Measurements from ENCODE around the gene TCHHL1. TPM values are rescaled to one million over a fixed set of nuclear protein-coding genes. Genes with fewer than 3 reads are reported as not detected.
A peak's percentile ranks its signal among the peaks of the same experiment; 100 is the strongest.

The TCHHL1 gene
- total RNA-seq, 4 donors from 2014 or later, result not detected

DNA sequence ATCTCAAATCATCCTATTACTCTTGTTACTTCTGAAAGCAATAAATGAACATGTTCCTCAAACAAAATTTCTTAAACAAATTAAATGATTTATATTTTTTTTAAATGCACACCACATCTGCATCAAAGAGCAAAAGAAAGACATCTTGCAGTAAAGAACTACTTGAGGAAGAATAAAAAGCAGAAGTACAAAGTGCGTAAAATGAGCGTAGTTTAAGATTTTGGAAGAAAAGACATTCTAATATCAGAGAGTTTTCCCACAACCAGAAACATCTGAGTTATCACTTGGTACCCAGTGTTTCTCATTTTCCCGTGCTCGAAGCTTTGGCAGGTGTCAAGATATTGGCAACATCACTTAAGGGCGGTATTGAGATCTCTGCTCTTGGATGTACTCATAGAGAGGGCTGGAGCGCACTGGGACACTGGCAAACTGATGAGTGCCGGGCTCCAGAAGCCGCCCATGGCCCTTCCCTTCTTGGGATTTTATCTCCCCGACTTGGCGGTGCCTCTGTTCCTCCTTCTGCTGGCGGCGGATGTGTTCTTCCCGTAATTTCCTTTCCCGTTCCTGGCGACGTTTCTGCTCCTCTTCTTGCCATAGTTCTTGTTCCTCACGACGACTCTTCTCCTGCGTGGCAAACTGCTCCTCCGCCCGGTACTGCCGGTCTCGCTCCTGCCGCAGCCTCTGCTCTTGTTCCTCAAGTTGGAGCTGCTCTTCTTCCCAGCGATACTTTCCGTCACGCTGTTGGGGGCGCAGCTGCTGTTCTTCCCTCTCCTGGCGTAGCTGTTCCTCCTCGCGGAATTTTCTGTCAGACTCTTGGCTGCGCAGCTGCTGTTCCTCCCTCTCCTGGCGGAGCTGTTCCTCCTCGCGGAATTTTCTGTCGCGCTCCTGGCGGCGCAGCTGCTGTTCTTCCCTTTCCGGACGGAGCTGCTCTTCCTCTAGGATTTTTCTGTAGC is 18.4 kb upstream of the TCHHL1 start:
- H3K27me3 ChIP-seq, result peaks cover 100% of the 10 kb centered on the region
- H3K4me3 ChIP-seq, result peak overlapping the region in 3 of 4 donors; percentile 12 to 55 (median 19)
- no peaks in the 10 kb centered on the region for H3K36me3 ChIP-seq
- in situ Hi-C loops (cut with MboI; ENCODE audit: low pct_ligation_motif_present in 1 of 4, low pct_unique_long_range_greater_than_20kb in 1 of 4, low sequenced_read_pairs in 3 of 4), result no loop called here
- TF ChIP-seq POLR2A (IDR thresholded peaks at IDR 0.05), result no peak
- TF ChIP-seq CTCF (IDR thresholded peaks at IDR 0.05), result no peak
- TF ChIP-seq EP300 (IDR thresholded peaks at IDR 0.05; ENCODE audit: low read depth), result no peak
- no peak for TF ChIP-seq POLR2AphosphoS5 (IDR thresholded peaks at IDR 0.05)
- 34 to 40% methylated on average over 12 to 41 of the region's 41 CpGs for WGBS, 2 donors (ENCODE audit: low coverage in 1 of 2)
- no peak for DNase-seq
- no peak overlapping the region for H3K27ac ChIP-seq
- H3K9me3 ChIP-seq, result peaks cover 0 to 8% of the 10 kb centered on the region in 2 donors
- intact Hi-C loops (cut with DNase I; ENCODE audit: low total_unique reads), result no loop called here
- H3K4me1 ChIP-seq, result peaks cover 13 to 53% (median 40%) of the 10 kb centered on the region in 4 donors

DNA sequence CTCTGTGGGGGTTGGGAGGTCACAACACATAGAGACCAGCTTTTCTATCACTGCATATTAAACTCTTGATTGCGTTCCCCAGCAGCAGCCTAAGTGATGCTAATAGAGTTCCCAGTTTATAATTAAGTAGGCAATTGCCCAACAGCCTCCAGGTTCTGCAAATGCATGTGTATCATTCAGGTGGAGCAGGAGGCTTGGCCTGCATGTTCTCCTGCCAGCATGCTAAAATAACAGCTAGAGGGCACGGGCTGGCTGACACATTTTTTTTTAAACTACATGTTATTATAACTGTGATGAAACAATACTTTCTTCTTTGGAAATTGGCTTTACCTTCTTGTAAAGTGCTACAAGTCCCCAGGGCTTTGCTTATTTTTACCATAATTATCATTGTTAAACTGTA is 16.0 kb upstream of the TCHHL1 start:
- in situ Hi-C loops (cut with MboI; ENCODE audit: low pct_ligation_motif_present in 1 of 4, low pct_unique_long_range_greater_than_20kb in 1 of 4, low sequenced_read_pairs in 3 of 4), result no loop called here
- WGBS, 2 donors (ENCODE audit: low coverage in 1 of 2), result 20 to 42% methylated on average over 2 of the region's 2 CpGs
- TF ChIP-seq POLR2AphosphoS5 (IDR thresholded peaks at IDR 0.05), result no peak
- TF ChIP-seq POLR2A (IDR thresholded peaks at IDR 0.05), result no peak
- no peak for TF ChIP-seq CTCF (IDR thresholded peaks at IDR 0.05)
- no peak for TF ChIP-seq EP300 (IDR thresholded peaks at IDR 0.05; ENCODE audit: low read depth)
- intact Hi-C loops (cut with DNase I; ENCODE audit: low total_unique reads), result no loop called here
- Histone ChIP-seq H3K36me3 (no peaks in the 10 kb centered on the region), H3K27me3 (peaks cover 97% of the 10 kb centered on the region), H3K9me3 (peaks cover 0 to 8% of the 10 kb centered on the region in 2 donors), H3K27ac (no peak overlapping the region), H3K4me1 (peaks cover under 1 to 29% (median 15%) of the 10 kb centered on the region in 4 donors), H3K4me3 (no peak overlapping the region)
- DNase-seq, result no peak

DNA sequence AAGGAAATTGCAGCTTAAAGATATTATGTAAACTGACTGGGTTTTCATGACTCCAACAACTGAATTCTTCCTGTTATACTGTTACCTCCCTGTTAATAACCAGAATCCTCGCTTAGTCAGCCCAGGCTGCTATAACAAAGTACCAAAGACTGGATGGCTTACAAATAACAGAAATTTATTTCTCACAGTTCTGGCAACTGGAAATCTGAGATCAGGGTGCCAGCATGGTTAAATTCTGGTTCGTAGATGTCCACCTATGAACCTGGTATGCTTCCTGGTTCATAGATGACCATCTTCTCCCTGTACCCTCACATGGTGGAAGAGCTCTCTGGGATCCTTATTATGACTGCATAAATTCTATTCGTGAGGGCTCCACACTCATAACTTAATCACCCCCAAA is 8.1 kb upstream of the TCHHL1 start:
- no peak for DNase-seq
- Histone ChIP-seq H3K27me3 (peaks cover 51% of the 10 kb centered on the region), H3K4me3 (no peak overlapping the region), H3K36me3 (no peaks in the 10 kb centered on the region), H3K27ac (no peak overlapping the region), H3K9me3 (peaks cover 4 to 5% of the 10 kb centered on the region in 2 donors), H3K4me1 (no peaks in the 10 kb centered on the region)
- in situ Hi-C loops (cut with MboI; ENCODE audit: low pct_ligation_motif_present in 1 of 4, low pct_unique_long_range_greater_than_20kb in 1 of 4, low sequenced_read_pairs in 3 of 4) (no loop called here), intact Hi-C loops (cut with DNase I; ENCODE audit: low total_unique reads) (no loop called here)
- TF ChIP-seq POLR2AphosphoS5 (IDR thresholded peaks at IDR 0.05) (no peak), POLR2A (IDR thresholded peaks at IDR 0.05) (no peak), CTCF (IDR thresholded peaks at IDR 0.05) (no peak), EP300 (IDR thresholded peaks at IDR 0.05; ENCODE audit: low read depth) (no peak)
- WGBS, 2 donors (ENCODE audit: low coverage in 1 of 2), result 64 to 85% methylated on average over 1 to 3 of the region's 3 CpGs

- Histone ChIP-seq H3K27me3 (peaks cover 34% of the 10 kb centered on the region), H3K9me3 (no peaks in the 10 kb centered on the region), H3K4me3 (no peak overlapping the region), H3K36me3 (no peaks in the 10 kb centered on the region), H3K27ac (no peak overlapping the region), H3K4me1 (no peaks in the 10 kb centered on the region)
- in situ Hi-C loops (cut with MboI; ENCODE audit: low pct_ligation_motif_present in 1 of 4, low pct_unique_long_range_greater_than_20kb in 1 of 4, low sequenced_read_pairs in 3 of 4), result no loop called here
- intact Hi-C loops (cut with DNase I; ENCODE audit: low total_unique reads), result no loop called here
- TF ChIP-seq POLR2A (IDR thresholded peaks at IDR 0.05) (no peak), CTCF (IDR thresholded peaks at IDR 0.05) (no peak), EP300 (IDR thresholded peaks at IDR 0.05; ENCODE audit: low read depth) (no peak), POLR2AphosphoS5 (IDR thresholded peaks at IDR 0.05) (no peak)
- DNase-seq, result no peak
Observed at GRCh38 chr1:152086760-152087159, 2.1 kb downstream of the TCHHL1 start.
